SK-N-SH treated with all-trans-retinoic acid at 6 μM for 48 hours (cell line): Measurements from ENCODE around the gene COL3A1.

Source experiments
- ATAC-seq: fragments of 200-7000 bp; cut with Tn5 transposase; 3 replicates; pipeline ENCODE4 v1.9.1; 2020; ENCODE audit warnings: mild to moderate bottlenecking, moderate library complexity
- BACH2 ChIP-seq: fragments of 250-450 bp; sonication (Bioruptor Pico); IDR thresholded peaks from 2 replicates; pipeline ENCODE4 v1.9.0; 2021; ENCODE audit warnings: mild to moderate bottlenecking, borderline replicate concordance
- CREB5 ChIP-seq: fragments of 250-450 bp; sonication (Bioruptor Pico); IDR thresholded peaks from 2 replicates; pipeline ENCODE4 v1.5.1; 2020; ENCODE audit warnings: low read depth, mild to moderate bottlenecking, moderate library complexity
- CSDC2 ChIP-seq: fragments of 250-450 bp; sonication (Bioruptor Pico); IDR thresholded peaks from 2 replicates; pipeline ENCODE4 v1.5.0; 2020; ENCODE audit warnings: mild to moderate bottlenecking, moderate library complexity
- CSRNP3 ChIP-seq: fragments of 250-450 bp; sonication (Bioruptor Pico); IDR thresholded peaks from 2 replicates; pipeline ENCODE4 v1.5.1; 2021; ENCODE audit warnings: mild to moderate bottlenecking, moderate library complexity
- ESRRG ChIP-seq: fragments of 250-450 bp; sonication (Bioruptor Pico); IDR thresholded peaks from 2 replicates; pipeline ENCODE4 v1.6.1; 2021; ENCODE audit warnings: mild to moderate bottlenecking
- GLIS3 ChIP-seq: fragments of 250-450 bp; sonication (Bioruptor Pico); IDR thresholded peaks from 2 replicates; pipeline ENCODE4 v1.5.0; 2020; ENCODE audit warnings: mild to moderate bottlenecking, moderate library complexity
- ISL1 ChIP-seq: fragments of 250-450 bp; sonication (Bioruptor Pico); IDR thresholded peaks from 2 replicates; pipeline ENCODE4 v2.1.2; 2022; ENCODE audit warnings: mild to moderate bottlenecking, moderate library complexity
- PATZ1 ChIP-seq: fragments of 250-450 bp; sonication (Bioruptor Pico); IDR thresholded peaks from 2 replicates; pipeline ENCODE4 v1.8.0; 2020; ENCODE audit warnings: mild to moderate bottlenecking, moderate library complexity, borderline replicate concordance
- POU6F1 ChIP-seq: fragments of 250-450 bp; sonication (Bioruptor Pico); IDR thresholded peaks from 2 replicates; pipeline ENCODE4 v1.8.0; 2021; ENCODE audit warnings: low read depth, mild to moderate bottlenecking, moderate library complexity, borderline replicate concordance
- PPARA ChIP-seq: fragments of 250-450 bp; sonication (Bioruptor Pico); IDR thresholded peaks from 2 replicates; pipeline ENCODE4 v1.5.0; 2020; ENCODE audit warnings: mild to moderate bottlenecking, borderline replicate concordance
- RARB ChIP-seq: fragments of 250-450 bp; sonication (Bioruptor Pico); IDR thresholded peaks from 2 replicates; pipeline ENCODE4 v1.8.0; 2021; ENCODE audit warnings: mild to moderate bottlenecking, moderate library complexity
- TCF4 ChIP-seq: fragments of 250-450 bp; sonication (Bioruptor Pico); IDR thresholded peaks from 2 replicates; pipeline ENCODE4 v1.8.0; 2021; ENCODE audit warnings: mild to moderate bottlenecking, moderate library complexity, borderline replicate concordance
- TOX ChIP-seq: fragments of 250-450 bp; sonication (Bioruptor Pico); IDR thresholded peaks from 2 replicates; pipeline ENCODE4 v1.8.0; 2021; ENCODE audit warnings: mild to moderate bottlenecking, moderate library complexity, borderline replicate concordance
- TSHZ2 ChIP-seq: fragments of 250-450 bp; sonication (Bioruptor Pico); IDR thresholded peaks from 2 replicates; pipeline ENCODE4 v1.5.0; 2020; ENCODE audit warnings: mild to moderate bottlenecking, moderate library complexity
- ZC3H10 ChIP-seq: fragments of 250-450 bp; sonication (Bioruptor Pico); IDR thresholded peaks from 2 replicates; pipeline ENCODE4 v1.5.1; 2021; ENCODE audit warnings: mild to moderate bottlenecking, moderate library complexity
- ZFP3 ChIP-seq: fragments of 250-450 bp; sonication (Bioruptor Pico); IDR thresholded peaks from 2 replicates; pipeline ENCODE4 v1.5.0; 2020; ENCODE audit warnings: mild to moderate bottlenecking, moderate library complexity
- ZFP30 ChIP-seq: fragments of 450-650 bp; formaldehyde crosslinking; IDR thresholded peaks from 2 replicates; pipeline ENCODE4 v1.5.0; 2022; ENCODE audit warnings: mild to moderate bottlenecking, moderate library complexity
- ZNF565 ChIP-seq: fragments of 450-650 bp; formaldehyde crosslinking; conservative IDR thresholded peaks from 2 replicates; pipeline ENCODE4 v1.5.0; 2020; ENCODE audit warnings: low read depth, mild to moderate bottlenecking, moderate library complexity
- ZNF70 ChIP-seq: fragments of 450-650 bp; formaldehyde crosslinking; IDR thresholded peaks from 2 replicates; pipeline ENCODE4 v1.5.0; 2020; ENCODE audit warnings: mild to moderate bottlenecking, moderate library complexity

Gene COL3A1

GRCh38 chr2:189013671-189014448 is 39.7 kb downstream of the COL3A1 start (continued):
- peak; percentile 8 for TF ChIP-seq GLIS3 (CRISPR knock-in tag)
- no peak for TF ChIP-seq ZNF565 (CRISPR knock-in tag)
- no peak for TF ChIP-seq CSRNP3 (CRISPR knock-in tag)
- TF ChIP-seq POU6F1 (CRISPR knock-in tag), result no peak
- no peak for TF ChIP-seq ZFP30 (CRISPR knock-in tag)
- no peak for TF ChIP-seq ZFP3 (CRISPR knock-in tag)

GRCh38 chr2:189014449-189015138 is 40.4 kb downstream of the COL3A1 start:
- TF ChIP-seq ZC3H10 (CRISPR knock-in tag) (peak; percentile 67; the same call in 1 of the 2 replicates), ESRRG (CRISPR knock-in tag) (0 out of 2 replicates have a peak, but pooled peaks have one; percentile 6), PATZ1 (CRISPR knock-in tag) (no peak), TCF4 (CRISPR knock-in tag) (no peak), ZFP3 (CRISPR knock-in tag) (no peak), ZNF70 (CRISPR knock-in tag) (no peak), ZNF565 (CRISPR knock-in tag) (no peak), CREB5 (CRISPR knock-in tag) (no peak), PPARA (CRISPR knock-in tag) (no peak), TSHZ2 (CRISPR knock-in tag) (no peak), BACH2 (CRISPR knock-in tag) (no peak), ZFP30 (CRISPR knock-in tag) (no peak), POU6F1 (CRISPR knock-in tag) (no peak), TOX (CRISPR knock-in tag) (peak; percentile 78), CSDC2 (CRISPR knock-in tag) (no peak), RARB (CRISPR knock-in tag) (peak; percentile 69; the same call in 1 of the 2 replicates), ISL1 (CRISPR knock-in tag) (peak; percentile 73)

More at GRCh38 chr2:189014449-189015138, 40.4 kb downstream of the COL3A1 start:
- peak; percentile 47 for ATAC-seq
